ENCODE results near the gene FOXJ3.

The FOXJ3 gene

DNA sequence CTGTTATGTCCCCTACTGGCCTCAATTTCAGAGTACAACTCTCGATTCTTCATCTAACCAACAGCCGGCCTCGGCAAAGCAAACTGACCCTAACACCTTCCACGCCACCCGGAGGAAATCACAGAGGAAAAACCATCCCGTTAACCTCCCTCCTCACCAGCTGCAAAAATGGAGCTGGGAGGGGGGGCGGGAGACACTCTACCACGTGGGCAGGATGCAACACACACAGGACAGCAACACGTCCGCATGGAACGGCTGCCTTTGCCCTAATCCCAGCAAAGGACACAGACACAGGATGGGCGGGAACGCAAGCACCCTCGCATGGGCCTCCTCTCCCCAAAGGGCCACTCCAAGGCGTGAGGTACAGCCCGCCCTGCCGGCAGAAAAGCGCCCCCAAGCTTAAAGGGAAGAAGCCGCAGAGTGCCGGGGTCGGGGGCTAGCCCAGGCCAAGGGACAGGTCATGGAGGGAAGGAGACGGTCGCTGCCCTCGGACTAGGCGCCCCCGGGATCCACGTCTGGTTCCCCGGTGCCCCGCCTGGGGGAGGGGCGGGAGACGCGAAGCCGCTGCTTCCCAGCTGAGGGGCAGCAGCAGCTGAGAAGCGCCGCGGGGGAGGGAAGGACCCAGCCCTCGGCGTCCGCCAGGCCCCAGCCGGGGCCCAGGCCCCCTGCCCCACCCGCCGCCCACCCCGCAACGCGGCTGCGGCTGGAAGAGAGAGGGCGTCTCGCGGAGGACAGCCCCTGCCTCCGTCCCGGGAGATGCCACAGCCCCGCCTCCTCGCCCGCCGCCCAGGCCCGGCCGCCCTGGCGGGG is 590 bp downstream of the FOXJ3 start:
- peak; percentile 68 for DNase-seq

DNA sequence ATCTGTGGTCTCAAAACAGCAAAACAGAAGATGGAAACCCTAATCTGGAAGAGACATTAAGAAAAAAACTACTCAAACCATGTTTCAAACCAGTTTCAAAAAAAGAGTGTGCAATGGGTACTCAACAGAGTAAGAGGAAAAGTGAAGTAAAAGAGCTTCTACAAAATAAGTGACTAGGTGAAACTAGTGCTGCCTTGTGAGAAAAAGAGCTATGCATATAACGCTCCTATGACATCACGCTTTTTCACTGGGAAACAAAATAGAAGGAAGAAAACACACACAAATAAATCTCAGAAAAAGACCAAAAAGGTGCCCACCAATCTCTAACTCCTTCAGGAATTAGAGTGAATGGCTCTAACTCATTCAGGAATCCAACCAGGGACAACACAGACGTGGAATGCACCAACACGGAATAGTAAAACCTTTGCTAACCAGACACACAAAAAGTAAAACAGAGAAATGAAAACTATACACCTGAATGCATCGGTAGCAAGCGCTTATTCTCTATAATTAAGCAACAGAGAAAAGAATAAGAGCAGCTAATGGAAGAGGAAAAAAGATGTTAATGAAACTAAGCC is 1.3 kb downstream of the FOXJ3 start:
- DNase-seq, result peak; percentile 11

DNA sequence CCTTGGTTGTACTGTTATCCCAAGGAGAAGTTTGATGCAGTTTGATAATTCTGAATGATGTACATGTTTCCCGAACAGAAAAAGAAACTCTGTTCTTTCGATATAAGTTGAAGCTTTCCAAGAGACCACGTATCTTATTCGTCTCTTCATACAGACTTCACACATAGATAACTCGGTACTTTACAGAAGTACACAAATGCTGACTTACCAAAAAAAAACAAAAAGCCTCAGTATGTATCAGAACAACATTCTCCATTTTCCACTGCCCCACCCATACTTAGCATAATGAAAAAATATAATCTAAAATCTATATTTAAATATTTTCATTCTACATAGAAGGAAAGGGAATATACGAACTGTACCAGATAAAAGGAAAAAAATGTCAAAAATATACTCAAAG is 2.2 kb downstream of the FOXJ3 start:
- no peak for DNase-seq

DNA sequence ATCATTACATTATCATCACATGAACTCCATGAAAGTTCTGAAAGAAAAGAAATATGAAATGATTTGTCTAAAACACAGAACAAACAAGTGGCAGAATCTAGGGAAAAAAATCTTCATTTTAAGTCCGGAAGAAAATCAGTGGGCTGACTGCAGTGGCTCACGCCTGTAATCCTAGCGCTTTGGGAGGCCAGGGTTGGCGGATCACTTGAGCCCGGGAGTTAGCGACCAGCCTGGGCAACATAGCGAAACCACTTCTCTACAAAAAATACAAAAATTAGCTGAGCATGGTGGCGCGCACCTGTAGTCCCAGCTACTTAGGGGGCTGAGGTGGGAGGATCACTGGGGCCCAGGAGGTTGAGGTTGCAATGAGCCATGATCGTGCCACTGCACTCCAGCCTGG is 4.8 kb downstream of the FOXJ3 start:
- DNase-seq, result no peak

DNA sequence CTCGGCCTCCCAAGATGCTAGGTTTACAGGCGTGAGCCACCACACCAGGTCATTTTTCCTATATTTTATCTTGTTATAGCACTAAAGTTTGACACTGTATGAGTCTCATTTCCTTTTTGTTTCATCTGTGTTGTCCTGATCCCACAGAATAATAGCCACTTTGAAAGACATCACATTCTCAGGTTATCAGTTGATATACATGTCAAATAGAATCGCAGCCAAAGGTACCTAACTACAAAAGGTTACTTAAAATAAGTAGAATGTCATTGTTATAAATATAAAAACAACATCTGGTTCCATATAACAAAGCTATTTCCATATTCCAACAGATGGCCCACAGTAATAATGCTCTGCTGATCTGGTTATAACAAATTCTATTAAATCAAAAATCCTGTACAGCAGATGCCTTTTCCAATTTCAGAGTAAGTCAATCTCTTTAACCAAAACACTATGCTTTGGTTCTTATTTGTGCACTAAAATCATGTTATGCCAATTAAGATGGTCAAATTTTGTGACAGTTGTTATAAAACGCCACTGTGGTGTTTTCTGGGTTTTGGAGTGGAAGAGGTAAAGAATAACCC is 6.0 kb downstream of the FOXJ3 start:
- no peak for DNase-seq

DNA sequence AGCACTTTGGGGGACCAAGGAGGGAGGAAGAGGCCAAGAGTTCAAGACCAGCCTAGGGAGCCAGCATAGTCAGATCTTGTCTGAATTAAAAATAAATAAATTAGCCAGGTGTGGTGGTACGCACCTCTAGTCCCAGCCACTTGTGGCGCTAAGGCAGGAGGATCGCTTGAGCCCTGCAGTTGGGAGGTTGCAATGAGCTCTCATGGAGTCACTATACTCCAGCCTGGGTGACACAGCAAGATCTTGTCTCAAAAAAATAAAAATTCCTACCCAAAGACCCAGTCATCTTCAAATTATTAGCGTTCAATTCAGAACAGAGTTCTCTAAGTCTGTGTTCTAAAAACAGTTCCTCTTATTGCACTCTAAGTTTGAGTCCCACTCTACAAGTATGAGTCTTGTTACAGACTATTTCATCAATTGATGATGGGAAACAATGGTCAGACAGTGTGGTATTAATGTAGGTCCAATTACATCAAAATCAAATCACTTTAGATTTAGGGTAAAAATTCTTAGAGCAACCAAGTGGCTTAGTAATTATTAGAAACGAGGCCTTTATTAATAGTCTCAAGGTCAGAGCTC is 6.9 kb downstream of the FOXJ3 start:
- DNase-seq, result no peak

DNA sequence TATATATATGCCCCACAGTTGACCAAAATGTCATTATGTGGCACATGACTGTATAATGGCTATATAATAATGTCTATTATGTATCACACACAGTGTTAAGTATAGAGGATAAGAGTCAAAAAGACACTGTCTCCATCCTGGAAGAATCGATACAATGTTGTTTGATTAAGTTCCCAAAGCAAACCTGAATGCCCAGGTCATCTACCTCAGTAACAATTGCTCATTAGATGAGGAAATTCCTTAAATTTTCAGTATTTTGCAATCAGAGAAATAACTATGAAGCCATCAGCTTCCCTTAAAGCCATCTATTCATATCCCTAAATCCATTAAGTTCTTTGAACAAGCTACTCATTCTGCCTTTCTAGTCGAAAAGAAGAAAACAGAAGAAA is 10.0 kb downstream of the FOXJ3 start:
- DNase-seq, result no peak

DNA sequence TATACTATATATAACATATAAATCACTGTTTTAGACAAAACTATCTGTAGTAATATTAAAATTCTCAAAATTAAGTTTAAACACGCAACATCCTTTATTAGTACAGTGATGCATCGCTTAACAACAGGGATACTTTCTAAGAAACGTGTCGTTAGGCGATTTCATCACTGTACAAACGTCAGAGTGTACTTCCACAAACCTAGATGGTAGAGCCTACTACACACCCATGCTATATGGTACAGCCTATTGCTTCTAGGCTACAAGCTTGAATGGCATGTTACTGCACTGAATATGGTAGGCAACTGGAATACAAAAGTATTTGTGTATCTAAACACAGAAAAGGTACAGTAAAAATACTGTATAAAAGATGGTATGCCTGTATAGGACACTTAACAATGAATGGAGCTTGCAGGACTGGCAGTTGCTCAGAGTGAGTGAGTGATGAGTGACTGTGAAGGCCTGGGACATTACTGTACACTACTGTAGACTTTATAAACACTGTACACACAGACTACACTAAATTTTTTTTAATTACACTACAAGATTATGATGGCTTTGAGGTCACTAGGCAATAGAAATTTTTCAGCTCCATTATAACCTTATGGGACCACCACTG is 10.5 kb downstream of the FOXJ3 start:
- DNase-seq, result no peak

DNA sequence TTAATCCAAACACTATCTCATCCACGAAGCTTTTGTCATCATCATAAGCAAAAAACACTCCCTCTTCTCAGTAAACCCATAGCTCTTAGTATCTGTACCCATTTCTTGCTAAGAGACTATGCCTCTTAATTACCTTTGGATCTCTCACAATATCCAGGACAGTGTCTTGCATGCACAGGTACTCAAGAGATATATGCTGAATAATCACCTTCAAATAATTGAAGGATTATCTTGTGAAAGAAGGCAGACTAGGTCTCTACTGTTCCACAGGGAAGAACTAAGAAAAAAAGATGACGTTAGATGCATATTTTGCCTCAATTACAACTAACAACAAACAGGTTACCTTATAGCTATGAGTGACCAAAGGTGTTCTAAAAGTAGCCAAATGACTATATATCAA is 11.5 kb downstream of the FOXJ3 start:
- DNase-seq, result no peak

DNA sequence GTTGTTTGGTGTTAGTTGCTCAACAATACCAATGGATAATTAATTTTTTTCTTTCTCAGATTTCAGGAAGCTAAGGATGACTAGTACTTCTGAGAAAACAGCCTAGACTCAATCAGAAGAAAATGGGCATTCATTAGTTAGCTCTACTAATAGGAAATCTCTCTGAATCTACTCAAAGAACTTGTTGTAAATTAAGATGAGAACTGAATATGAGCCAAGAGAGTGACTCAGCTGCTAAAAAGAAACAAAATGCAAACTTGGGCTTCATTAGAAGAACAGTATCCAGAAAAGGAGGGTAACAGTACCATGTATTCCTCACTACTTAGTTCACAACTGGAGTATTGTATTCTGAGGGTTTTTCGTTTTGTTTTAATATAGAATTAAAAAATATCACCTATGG is 12.5 kb downstream of the FOXJ3 start:
- no peak for DNase-seq

DNA sequence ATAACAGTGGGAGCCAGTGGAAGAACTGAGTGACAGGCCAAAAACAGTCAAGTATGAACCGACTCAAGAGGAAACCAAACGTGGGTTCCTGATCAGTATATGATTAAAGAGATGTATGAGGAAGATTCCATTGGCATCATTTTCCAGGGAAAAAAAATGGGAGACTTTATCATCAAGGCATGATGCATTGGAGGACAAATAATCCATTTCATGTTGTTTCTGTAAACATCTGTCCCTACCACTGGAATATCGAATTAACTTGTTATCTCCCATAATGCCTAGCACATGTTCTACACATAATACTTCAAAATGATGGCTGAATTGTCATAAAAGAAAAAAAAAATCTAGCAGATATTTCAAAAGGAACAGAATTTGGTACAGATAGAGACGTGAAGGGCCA is 13.3 kb downstream of the FOXJ3 start:
- DNase-seq, result no peak

DNA sequence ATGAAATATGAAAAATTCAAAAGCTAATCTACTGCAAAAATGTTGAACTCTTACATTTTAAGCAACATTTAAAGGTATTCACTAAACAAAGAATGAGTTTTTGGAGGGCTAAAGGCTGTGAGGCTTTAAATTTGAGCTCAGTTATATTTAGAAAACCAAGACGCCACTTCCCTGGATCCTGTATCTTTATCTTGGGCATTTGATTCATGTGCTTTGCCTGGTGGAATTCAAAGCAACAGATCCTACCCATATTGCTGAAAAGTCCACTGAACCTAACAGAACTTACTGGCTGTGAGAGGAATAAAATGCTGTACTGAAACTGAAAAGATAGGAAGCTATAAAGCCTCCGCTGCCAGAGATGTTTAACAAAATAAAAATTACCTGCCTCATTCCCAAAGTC is 14.3 kb downstream of the FOXJ3 start:
- DNase-seq, result no peak

DNA sequence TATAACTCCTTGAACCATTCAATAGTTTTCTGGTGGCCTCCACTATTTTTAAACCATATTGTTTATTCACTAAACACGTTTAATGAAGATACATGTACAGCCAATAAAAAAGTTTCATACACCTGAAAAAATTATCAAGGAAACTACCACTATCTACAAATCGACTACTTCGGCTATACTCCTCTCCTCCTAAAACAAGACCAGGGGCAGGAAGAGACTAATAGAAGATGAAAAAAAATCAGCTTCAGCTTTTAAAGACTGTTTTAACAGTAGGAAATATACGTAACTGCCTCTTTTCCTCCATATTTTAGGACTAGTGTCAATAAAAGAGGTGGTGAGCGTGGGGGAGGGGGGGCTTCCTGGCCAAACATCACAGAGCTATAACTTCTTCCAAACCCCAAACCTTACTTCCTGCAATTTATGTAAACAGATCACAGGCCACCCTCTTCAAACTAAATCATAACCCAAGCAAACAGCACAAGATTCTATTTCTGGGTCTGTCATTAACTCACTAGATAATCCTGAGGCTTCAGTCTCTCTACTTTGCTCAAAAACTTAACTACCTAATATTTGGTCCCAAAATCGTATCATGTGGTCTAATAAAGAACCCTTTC is 15.1 kb downstream of the FOXJ3 start:
- no peak for DNase-seq

DNA sequence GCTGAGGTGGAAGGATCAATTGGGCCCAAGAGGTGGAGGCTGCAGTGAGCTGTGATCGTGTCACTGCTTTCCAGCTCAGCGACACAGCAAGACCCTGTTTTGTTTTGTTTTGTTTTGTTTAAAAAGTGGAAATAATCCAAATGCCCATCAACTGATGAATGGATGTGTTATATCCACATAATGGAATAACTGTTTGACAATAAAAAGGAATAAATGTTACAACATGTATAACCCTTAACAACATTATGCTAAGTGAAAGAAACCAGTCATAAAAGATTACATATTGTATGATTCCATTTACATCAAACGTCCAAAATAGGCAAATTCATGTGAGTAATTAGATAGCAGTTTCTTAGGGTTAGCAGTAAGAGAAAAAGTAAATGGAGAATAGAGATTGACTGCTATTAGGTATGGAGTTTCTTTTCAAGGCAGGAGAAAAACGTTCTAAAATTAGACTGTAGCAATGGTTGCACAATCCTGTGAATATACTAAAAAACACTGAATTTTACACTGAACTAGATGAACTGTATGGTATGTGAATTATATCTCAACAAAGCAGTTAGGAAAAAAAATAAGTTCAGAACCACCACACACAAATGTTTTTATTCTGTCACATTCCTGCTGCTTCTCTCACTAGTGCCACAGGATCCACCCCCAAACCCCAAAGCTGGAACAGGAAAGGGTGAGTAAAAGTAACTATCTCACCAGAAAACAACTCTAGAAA is 15.7 kb downstream of the FOXJ3 start:
- DNase-seq, result peak; percentile 85

DNA sequence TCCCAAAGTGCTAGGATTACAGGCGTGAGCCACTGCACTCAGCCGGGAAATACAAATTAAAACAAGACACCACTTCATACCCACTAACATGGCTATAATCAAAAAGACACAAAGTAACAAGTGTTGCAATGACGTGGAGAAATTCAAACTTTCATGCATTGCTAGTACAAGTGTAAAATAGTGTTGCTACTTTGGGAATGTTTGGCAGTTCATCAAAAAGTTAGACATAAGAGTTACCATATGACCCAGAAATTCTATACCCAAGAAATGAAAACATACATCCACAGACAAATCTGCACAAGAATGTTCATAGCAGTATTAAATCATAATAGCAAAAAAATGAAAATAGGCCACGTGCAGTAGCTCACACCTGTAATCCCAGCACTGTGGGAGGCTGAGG is 16.4 kb downstream of the FOXJ3 start:
- peak; percentile 77 for DNase-seq

DNA sequence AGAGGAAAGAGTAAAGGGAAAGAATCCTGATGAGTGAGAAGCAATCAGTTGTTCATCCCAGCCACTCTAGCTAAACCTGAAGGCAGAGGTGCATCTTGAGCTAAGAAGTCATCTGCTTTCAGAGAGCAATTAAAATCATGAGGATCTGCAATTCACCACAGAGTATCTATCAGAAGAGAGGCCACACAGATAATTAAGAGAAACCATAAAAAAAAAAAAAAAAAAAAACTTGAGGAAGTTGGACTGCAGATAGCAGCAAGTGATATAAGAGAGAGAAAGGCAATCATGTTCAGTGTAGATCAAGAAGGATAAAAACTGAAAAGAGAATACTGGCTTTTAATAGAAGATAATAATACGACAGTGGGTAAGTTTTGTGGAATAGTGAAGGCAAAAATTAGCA is 17.7 kb downstream of the FOXJ3 start:
- DNase-seq, result no peak

DNA sequence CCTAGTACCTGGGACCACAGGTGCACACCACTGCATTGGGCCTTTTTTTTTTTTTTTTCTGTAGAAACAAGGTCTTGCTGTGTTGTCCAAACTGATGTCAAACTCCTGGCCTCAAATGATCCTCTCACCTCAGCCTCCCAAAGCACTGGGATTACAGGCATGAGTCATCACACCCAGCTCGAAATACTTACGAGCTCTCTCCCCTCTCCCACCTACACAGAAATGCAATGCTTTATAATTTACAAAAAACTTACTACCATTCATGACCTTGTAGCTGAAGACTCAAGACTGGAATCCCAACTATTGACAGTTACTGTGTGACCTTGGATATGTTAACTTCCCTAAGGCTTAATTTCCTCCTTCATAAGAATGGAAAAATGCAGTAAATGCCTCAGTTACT is 18.7 kb downstream of the FOXJ3 start:
- DNase-seq, result no peak

DNA sequence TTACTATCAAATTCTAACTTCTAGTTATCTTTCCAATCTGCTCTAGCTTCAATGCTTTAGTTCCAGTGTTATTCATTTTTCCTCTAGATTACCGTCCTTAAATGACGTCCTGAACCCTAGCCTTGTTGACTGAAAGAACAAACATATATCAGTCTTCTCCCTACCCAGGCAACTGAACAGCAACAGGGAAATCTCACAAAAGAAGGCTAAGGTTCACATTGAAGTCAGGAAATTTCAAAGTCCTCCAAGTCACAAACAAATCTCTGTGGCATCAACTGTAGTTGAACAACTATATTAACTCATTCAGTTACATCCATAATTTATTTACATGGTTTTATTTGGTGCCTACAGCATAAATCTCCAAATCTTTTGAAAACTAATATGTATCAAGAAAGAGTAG is 19.5 kb downstream of the FOXJ3 start:
- DNase-seq, result no peak

DNA sequence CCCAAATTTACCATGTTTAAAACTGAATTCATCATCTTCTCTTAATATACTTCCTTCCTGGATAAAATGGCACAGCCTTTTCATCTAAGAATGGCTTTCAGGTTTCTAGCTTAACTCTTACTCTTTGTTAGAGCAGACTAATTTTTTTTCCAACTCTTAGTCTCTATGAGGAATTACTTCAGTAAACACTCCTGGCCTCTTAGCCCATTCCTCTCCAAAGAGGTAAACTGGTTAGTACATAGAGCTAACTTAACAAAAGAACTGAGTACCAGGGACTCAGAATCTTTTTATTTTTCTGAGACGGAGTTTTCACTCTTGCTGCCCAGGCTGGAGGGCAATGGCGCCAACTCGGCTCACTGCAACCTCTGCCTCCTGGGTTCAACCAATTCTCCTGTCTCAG is 21.1 kb downstream of the FOXJ3 start:
- no peak for DNase-seq

DNA sequence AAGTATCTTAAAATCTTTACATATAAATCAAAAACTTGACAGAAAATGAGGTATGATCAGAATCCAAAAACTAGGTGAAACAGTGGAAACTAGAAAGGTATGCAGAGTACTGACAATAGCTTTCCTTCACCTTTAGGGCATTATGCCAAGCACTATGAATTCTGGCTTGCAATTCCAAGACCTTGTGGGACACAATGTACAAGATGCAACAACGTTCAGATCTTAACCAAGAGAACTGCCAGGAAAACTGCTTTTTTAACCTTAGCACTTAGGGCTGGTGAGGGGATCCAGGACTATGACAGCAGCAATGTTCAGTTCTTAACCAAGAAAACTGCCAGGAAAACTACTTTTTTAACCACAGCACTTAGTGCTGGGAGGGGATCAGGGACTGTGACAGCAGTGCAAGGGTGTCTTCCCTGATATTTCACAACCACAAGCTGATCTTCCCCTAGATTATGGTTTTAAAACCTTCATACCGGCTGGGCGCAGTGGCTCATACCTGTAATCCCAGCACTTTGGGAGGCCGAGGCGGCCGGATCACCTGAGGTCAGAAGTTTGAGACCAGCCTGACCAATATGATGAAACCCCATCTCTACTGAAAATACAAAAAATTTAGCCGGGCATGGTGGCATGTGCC is 22.3 kb downstream of the FOXJ3 start:
- no peak for DNase-seq

DNA sequence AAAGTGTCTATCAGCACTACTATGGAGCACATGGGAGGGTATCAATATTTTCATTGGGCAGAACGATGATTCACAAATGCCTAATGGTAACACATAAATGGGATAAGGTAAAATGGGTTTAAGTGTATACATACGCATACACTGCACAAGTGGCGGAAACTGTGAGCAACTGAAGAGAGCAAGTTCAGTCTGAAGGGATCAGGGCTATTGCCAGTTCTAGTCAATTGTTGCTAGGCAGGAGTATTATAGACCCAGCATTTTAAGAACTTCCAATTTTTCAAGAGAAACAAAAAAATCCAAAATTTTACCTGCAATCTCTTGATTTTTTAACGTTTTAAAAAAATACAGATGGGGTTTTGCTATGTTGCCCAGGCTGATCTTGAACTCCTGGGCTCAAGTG is 23.1 kb downstream of the FOXJ3 start:
- no peak for DNase-seq

DNA sequence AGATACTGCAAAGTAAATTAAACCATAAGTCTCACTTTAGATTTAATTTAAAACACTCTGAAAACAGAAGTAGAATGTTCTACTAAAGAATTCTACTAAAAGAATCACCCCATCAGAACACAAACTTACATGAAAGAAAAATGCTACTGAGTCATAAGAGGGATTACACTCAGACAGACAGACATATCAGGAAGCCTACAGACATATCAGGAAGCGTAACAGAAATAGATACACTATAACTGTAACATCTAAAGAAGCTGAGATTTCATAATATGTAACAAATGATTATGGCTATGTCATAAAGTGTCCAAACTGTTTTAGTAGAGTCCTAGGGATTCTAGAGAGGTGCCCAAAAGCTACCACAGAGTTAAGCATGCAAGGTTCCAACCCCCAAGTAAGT is 23.9 kb downstream of the FOXJ3 start:
- peak; percentile 34 for DNase-seq
